Glomerular visceral epithelial cell (primary cell): ENCODE results near the gene BOC.

ENCODE experiments used
- DNase-seq: peaks from one replicate; pipeline ENCODE4 v3.0.0-alpha.2; 2016; ENCODE audit errors: extremely low spot score

The BOC gene

GRCh38 chr3:113285226-113285625 lies 73.9 kb downstream of the BOC start:
- DNase-seq, result no peak

GRCh38 chr3:113285741-113286140 lies 74.4 kb downstream of the BOC start:
- DNase-seq, result no peak

GRCh38 chr3:113286524-113286923 lies 75.2 kb downstream of the BOC start:
- DNase-seq, result no peak

GRCh38 chr3:113287111-113287802 lies 75.9 kb downstream of the BOC start:
- DNase-seq, result peak; percentile 22

- peak; percentile 58 for DNase-seq
Observed at GRCh38 chr3:113287803-113288648, 76.7 kb downstream of the BOC start.

GRCh38 chr3:113288881-113289280 lies 77.5 kb downstream of the BOC start:
- no peak for DNase-seq

- no peak for DNase-seq
Observed at GRCh38 chr3:113291572-113291971, 80.2 kb downstream of the BOC start.

GRCh38 chr3:113292933-113293332 lies 81.6 kb downstream of the BOC start:
- no peak for DNase-seq

- DNase-seq, result no peak
Observed at GRCh38 chr3:113293348-113293747, 82.0 kb downstream of the BOC start.

GRCh38 chr3:113295463-113295862 lies 84.1 kb downstream of the BOC start:
- DNase-seq, result no peak

- no peak for DNase-seq
Observed at GRCh38 chr3:113297287-113297686, 85.9 kb downstream of the BOC start.

GRCh38 chr3:113297841-113298240 lies 86.5 kb downstream of the BOC start:
- DNase-seq, result no peak

- DNase-seq, result no peak
Observed at GRCh38 chr3:113300596-113300995, 89.2 kb downstream of the BOC start.

- DNase-seq, result no peak
Observed at GRCh38 chr3:113304102-113304501, 92.7 kb downstream of the BOC start.

- no peak for DNase-seq
Observed at GRCh38 chr3:113304856-113305540, 93.6 kb downstream of the BOC start.

GRCh38 chr3:113310960-113311359 lies 99.6 kb downstream of the BOC start:
- DNase-seq, result no peak

GRCh38 chr3:113312416-113312815 lies 101.1 kb downstream of the BOC start:
- no peak for DNase-seq

GRCh38 chr3:113314923-113315322 lies 103.6 kb downstream of the BOC start:
- DNase-seq, result no peak

GRCh38 chr3:113329757-113330156 lies 118.4 kb downstream of the BOC start:
- DNase-seq, result no peak

- no peak for DNase-seq
Observed at GRCh38 chr3:113330742-113331141, 119.4 kb downstream of the BOC start.

GRCh38 chr3:113331187-113331586 lies 119.8 kb downstream of the BOC start:
- no peak for DNase-seq
